ENCODE measurements around the gene LMBRD2. TPM values are rescaled to one million over a fixed set of nuclear protein-coding genes. Genes with fewer than 3 reads are reported as not detected.

The LMBRD2 gene
- total and polyA plus RNA-seq, 2 donors (not counting 1 experiment from before 2014, with no cell fraction given) = 2.1 to 10.0 TPM

- peak overlapping the region; percentile 95 for H3K4me3 Mint-ChIP-seq
- no peaks in the 10 kb centered on the region for H4K20me1 ChIP-seq (ENCODE audit: control insufficient read depth, insufficient read depth, low read length, poor library complexity, severe bottlenecking)
- peaks cover 95% of the 10 kb centered on the region for H3K79me2 ChIP-seq (ENCODE audit: control insufficient read depth, insufficient read depth, low read length)
- peak overlapping the region; percentile 81 for H2AFZ ChIP-seq (ENCODE audit: insufficient read depth, low read depth, low read length, poor library complexity, severe bottlenecking)
- intact Hi-C loops (cut with micrococcal nuclease) = loop anchor here (1.0 to 2.0 kb wide), 3 partner anchors 90 to 724 kb away; partner anchors contain the start of gene NIPBL
- H3K4me3 ChIP-seq (ENCODE audit: control extremely low read depth in 1 of 5, extremely low read depth in 1 of 5, insufficient read depth in 1 of 5, low read depth in 2 of 5, low read length in 4 of 5) = peak overlapping the region; percentile 67 to 82 (median 78)
- ChIA-PET CTCF (interaction anchor here (0.8 to 2.8 kb wide), 3 partner anchors 12 to 89 kb away, joined by 3 to 16 read pairs (median 5); partner anchors contain the start of gene NADK2), POLR2A (interaction anchor here (1.0 to 2.3 kb wide), 2 partner anchors 89 to 572 kb away, joined by 3 to 15 read pairs; partner anchors contain the start of gene NADK2)
- no peaks in the 10 kb centered on the region for H3K9me3 ChIP-seq (ENCODE audit: control extremely low read depth in 1 of 3, control insufficient read depth in 2 of 3, insufficient read depth in 1 of 3, low read length in 2 of 3)
- H3K27ac ChIP-seq (ENCODE audit: low read length in 2 of 2) = peak overlapping the region in 1 of 2 donors; percentile 46
- peak overlapping the region; percentile 66 for H3K9ac ChIP-seq (ENCODE audit: low read length)
- H3K9me3 Mint-ChIP-seq (ENCODE audit: insufficient read depth) = no peaks in the 10 kb centered on the region
- H3K4me2 ChIP-seq (replicated peaks; ENCODE audit: low read depth, low read length, poor library complexity, severe bottlenecking) = peak overlapping the region; percentile 87
- WGBS (ENCODE audit: insufficient coverage) = 9% methylated on average over 20 of the region's 24 CpGs
- H3K36me3 ChIP-seq (replicated peaks in 1 of 2; ENCODE audit: control extremely low read depth in 1 of 2, control insufficient read depth in 1 of 2, extremely low read depth in 1 of 2, insufficient read depth in 2 of 2, low read length in 1 of 2) = peaks cover 1 to 19% of the 10 kb centered on the region in 2 experiments
- peaks cover 45% of the 10 kb centered on the region for H3K4me1 Mint-ChIP-seq
- H3K4me1 ChIP-seq (ENCODE audit: control insufficient read depth in 2 of 2, insufficient read depth in 2 of 2, low read length in 2 of 2) = peaks cover 19 to 25% of the 10 kb centered on the region in 2 donors
- no peak for ATAC-seq (ENCODE audit: low read depth)
- DNase-seq = no peak
- no peaks in the 10 kb centered on the region for H3K27me3 Mint-ChIP-seq
- TF ChIP-seq CTCF (IDR thresholded peaks at IDR 0.05) = no peak
- no peaks in the 10 kb centered on the region for H3K27me3 ChIP-seq (replicated peaks in 1 of 4; ENCODE audit: control extremely low read depth in 1 of 4, control insufficient read depth in 3 of 4, insufficient read depth in 4 of 4, low read length in 3 of 4)
- H3K27ac Mint-ChIP-seq = peak overlapping the region; percentile 87
Observed at GRCh38 chr5:36152324-36153297, 924 bp upstream of the LMBRD2 start.

All from B cell (primary cell).